ENCODE data around the gene NLRP11.
"Not testable (repeated sequence)": the region's sequence is repeated elsewhere in the genome, so short reads cannot be mapped to it uniquely, and the experiment has no call there.

NLRP11 gene

DNA sequence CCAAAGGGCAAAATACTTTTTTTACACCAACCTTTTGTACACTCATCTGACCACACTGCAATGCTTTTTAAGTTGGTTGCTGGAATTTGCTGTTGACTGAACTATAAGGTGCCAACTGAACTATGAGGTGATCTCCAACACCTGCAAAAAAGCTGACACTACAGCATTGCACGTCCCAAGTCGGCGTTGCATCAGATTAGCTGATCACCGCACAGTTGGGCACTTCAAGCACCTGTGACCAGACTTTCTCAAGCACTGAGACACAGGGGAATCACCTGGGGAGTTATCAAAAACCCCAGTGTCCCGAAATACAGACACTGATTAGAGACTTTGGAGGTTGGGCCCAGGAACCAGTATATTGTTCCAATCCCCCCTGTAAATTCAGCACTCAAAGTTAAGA is 1.1 kb downstream of the NLRP11 start:
- Mint-ChIP-seq H3K4me3 (no peak overlapping the region), H3K9me3 (peaks cover 5% of the 10 kb centered on the region), H3K36me3 (ENCODE audit: insufficient read depth) (no peaks in the 10 kb centered on the region), H3K27me3 (peaks cover 9% of the 10 kb centered on the region), H3K27ac (ENCODE audit: low read depth) (no peak overlapping the region), H3K4me1 (no peaks in the 10 kb centered on the region)
- ATAC-seq (replicated peaks; ENCODE audit: extremely low read depth, poor library complexity, severe bottlenecking) (no peak), DNase-seq (ENCODE audit: low spot score in 2 of 2) (no peak)

DNA sequence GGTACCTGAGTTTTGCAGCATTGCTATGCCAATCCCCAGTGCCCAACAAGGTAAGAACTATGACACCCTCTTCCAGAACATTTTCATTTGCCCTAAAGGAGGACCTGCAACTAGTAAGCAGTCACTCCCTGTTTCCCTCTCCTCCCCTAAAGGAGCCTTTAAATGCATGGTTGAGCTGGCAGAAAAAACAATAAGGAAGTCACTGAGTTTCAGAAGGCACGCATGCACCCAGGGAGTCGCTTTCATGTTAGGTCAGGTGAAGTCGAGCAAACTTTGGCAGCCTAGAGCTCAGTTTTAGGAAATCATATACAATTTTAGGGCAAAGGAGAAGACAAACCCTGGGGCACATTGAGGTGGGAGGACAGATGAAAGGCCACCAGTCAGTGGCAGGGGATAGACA is 11.8 kb downstream of the NLRP11 start:
- DNase-seq (ENCODE audit: low spot score in 2 of 2) = no peak
- Mint-ChIP-seq H3K4me3 (no peak overlapping the region), H3K9me3 (no peaks in the 10 kb centered on the region), H3K27ac (ENCODE audit: low read depth) (no peak overlapping the region), H3K27me3 (peaks cover 19% of the 10 kb centered on the region), H3K4me1 (no peaks in the 10 kb centered on the region), H3K36me3 (ENCODE audit: insufficient read depth) (no peaks in the 10 kb centered on the region)
- no peak for ATAC-seq (replicated peaks; ENCODE audit: extremely low read depth, poor library complexity, severe bottlenecking)

DNA sequence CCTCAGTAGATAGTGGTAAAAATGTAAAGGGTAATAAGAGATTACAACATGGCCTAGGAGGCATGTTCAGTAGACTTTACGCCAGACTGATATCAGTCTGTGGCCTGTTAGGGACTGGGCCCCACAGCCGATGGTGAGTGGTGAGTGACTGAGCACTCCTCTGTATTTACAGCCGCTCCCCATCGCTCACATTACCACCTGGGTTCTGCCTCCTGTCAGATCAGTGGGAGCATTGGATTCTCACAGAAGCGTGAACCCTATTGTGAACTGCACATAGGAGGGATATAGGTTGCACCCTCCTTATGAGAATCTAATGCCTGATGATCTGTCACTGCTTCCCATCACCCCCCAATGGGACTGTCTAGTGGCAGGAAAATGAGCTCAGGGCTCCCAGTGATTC is 17.9 kb downstream of the NLRP11 start:
- no peak overlapping the region for H3K27ac Mint-ChIP-seq (ENCODE audit: low read depth)
- ATAC-seq (replicated peaks; ENCODE audit: extremely low read depth, poor library complexity, severe bottlenecking) (no peak), DNase-seq (ENCODE audit: low spot score in 2 of 2) (no peak)
- peaks cover 3% of the 10 kb centered on the region for H3K9me3 Mint-ChIP-seq
- H3K36me3 Mint-ChIP-seq (ENCODE audit: insufficient read depth) = peaks cover 2% of the 10 kb centered on the region
- H3K27me3 Mint-ChIP-seq = peaks cover 36% of the 10 kb centered on the region
- H3K4me3 Mint-ChIP-seq = no peak overlapping the region
- no peaks in the 10 kb centered on the region for H3K4me1 Mint-ChIP-seq

DNA sequence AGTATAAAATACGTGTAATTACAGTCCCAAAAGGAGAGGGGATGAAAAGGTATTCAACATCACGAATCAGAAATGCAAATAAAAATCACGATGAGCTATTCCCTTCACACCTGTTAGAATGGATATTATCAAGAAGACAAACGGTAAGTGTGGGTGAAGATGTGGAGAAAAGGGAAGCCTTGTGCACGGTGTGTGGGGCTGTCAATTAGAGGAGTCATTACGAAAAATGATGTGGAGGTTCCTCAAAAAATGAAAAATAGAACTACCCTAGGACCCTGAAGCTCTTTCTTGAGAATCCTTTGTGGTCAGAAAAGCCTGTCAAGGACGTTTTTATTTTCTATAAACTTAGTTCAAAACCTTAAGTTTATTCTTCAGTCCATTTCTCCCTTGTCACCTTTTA is 19.4 kb downstream of the NLRP11 start:
- Mint-ChIP-seq H3K36me3 (ENCODE audit: insufficient read depth) (peaks cover 2% of the 10 kb centered on the region), H3K4me3 (no peak overlapping the region), H3K27me3 (peaks cover 36% of the 10 kb centered on the region), H3K9me3 (peaks cover 5% of the 10 kb centered on the region), H3K4me1 (no peaks in the 10 kb centered on the region), H3K27ac (ENCODE audit: low read depth) (no peak overlapping the region)
- DNase-seq (ENCODE audit: low spot score in 2 of 2) (no peak), ATAC-seq (replicated peaks; ENCODE audit: extremely low read depth, poor library complexity, severe bottlenecking) (no peak)

DNA sequence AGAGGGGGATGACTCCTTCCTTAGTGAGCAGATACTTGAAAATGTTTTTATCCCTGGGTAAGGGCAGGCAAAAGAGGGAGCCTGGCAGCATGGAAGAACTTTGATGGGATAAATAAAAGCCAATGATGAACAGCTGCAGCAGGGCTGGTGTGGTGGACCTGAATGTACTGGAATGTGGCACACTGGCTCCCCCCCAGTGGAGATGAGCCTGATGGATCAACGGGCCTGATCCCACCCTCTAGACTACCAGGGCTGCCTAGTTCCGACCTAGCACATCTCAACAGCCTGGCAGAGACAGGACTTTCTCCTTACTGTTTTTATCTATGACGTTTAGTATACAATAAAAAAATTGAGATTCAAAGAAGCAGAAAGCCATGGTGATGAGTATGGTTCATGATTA is 20.5 kb downstream of the NLRP11 start:
- Mint-ChIP-seq H3K4me1 (no peaks in the 10 kb centered on the region), H3K27me3 (peaks cover 36% of the 10 kb centered on the region), H3K27ac (ENCODE audit: low read depth) (no peak overlapping the region), H3K36me3 (ENCODE audit: insufficient read depth) (peaks cover 2% of the 10 kb centered on the region), H3K9me3 (peaks cover 11% of the 10 kb centered on the region), H3K4me3 (no peak overlapping the region)
- no peak for DNase-seq (ENCODE audit: low spot score in 2 of 2)
- no peak for ATAC-seq (replicated peaks; ENCODE audit: extremely low read depth, poor library complexity, severe bottlenecking)

DNA sequence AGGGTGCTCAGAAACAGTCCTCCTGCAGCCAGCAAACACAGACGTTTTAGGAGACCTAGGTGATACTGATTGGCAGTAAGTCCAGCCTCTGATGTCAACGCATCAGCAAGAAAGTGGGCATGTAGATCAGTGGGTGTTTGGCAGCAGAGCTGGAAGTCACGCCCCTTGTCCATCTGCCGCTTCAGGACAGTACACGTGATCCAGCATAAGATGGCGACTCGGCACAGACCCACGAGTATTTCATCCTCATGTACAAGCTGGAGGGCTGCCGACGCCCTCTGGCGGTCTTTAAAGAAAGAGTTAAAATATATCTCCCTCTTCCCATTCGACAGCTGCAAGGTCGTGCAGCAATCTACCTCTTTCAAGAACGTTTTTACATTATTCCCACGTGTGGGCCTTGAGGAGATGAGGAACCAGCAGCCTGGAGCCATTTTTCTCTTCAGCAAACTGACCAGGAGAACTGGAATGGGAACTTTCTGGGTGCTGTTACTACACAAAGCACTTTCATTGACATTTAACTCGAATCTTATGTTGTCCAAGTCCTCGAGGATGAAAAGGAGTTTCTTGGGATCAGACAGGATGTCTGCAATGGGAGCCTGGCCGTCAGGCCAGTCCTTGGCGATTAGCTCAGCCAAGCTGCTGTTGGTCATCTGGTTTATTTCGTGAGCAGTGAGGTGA is 22.3 kb downstream of the NLRP11 start:
- no peak for DNase-seq (ENCODE audit: low spot score in 2 of 2)
- H3K9me3 Mint-ChIP-seq = peaks cover 11% of the 10 kb centered on the region
- H3K4me1 Mint-ChIP-seq = no peaks in the 10 kb centered on the region
- no peak overlapping the region for H3K4me3 Mint-ChIP-seq
- H3K27me3 Mint-ChIP-seq = peaks cover 30% of the 10 kb centered on the region
- no peak overlapping the region for H3K27ac Mint-ChIP-seq (ENCODE audit: low read depth)
- no peak for ATAC-seq (replicated peaks; ENCODE audit: extremely low read depth, poor library complexity, severe bottlenecking)
- H3K36me3 Mint-ChIP-seq (ENCODE audit: insufficient read depth) = peaks cover 2% of the 10 kb centered on the region

DNA sequence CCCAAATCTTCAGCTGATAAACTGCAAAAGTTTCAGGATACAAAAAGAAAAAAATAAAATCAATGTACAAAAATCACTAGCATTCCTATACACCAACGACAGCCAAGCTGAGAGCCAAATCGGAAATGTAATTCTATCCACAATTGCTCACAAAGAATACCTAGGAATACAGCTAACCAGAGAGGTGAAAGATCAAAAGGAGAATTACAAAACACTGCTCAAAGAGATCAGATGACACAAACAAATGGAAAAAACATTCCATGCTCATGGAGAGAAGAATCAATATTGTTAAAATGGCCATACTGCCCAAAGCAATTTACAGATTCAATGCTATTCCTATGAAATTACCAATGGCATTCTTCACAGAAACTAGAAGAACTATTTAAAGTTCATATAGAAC is 29.5 kb downstream of the NLRP11 start:
- H3K27ac Mint-ChIP-seq (ENCODE audit: low read depth) = no peak overlapping the region
- ATAC-seq (replicated peaks; ENCODE audit: extremely low read depth, poor library complexity, severe bottlenecking) (no peak), DNase-seq (ENCODE audit: low spot score in 2 of 2) (no peak)
- H3K9me3 Mint-ChIP-seq = peaks cover 10% of the 10 kb centered on the region
- H3K4me1 Mint-ChIP-seq = no peaks in the 10 kb centered on the region
- H3K4me3 Mint-ChIP-seq = no peak overlapping the region
- no peaks in the 10 kb centered on the region for H3K36me3 Mint-ChIP-seq (ENCODE audit: insufficient read depth)
- peaks cover 33% of the 10 kb centered on the region for H3K27me3 Mint-ChIP-seq

DNA sequence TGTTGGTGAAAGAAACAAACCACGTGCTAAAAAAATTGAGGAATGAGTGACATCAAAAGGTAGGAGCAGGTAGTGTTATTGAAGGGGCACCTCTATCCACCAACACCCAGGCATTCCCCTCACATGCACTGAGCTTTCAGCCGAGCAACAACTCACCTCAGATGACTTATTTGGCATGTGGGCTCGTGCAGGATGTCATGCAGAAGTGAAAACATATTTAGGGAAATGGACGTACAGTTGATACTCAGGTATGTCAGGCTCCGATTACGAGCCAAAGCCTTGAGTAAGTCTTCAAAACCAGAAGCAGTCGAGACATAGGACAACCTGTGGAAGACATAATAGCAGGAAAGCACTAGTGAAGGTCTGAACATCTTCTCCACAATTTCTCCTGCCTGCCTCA is 30.4 kb downstream of the NLRP11 start:
- Mint-ChIP-seq H3K4me3 (no peak overlapping the region), H3K36me3 (ENCODE audit: insufficient read depth) (no peaks in the 10 kb centered on the region), H3K27me3 (peaks cover 37% of the 10 kb centered on the region), H3K4me1 (no peaks in the 10 kb centered on the region), H3K9me3 (peaks cover 4% of the 10 kb centered on the region), H3K27ac (ENCODE audit: low read depth) (no peak overlapping the region)
- ATAC-seq (replicated peaks; ENCODE audit: extremely low read depth, poor library complexity, severe bottlenecking) = no peak
- no peak for DNase-seq (ENCODE audit: low spot score in 2 of 2)

DNA sequence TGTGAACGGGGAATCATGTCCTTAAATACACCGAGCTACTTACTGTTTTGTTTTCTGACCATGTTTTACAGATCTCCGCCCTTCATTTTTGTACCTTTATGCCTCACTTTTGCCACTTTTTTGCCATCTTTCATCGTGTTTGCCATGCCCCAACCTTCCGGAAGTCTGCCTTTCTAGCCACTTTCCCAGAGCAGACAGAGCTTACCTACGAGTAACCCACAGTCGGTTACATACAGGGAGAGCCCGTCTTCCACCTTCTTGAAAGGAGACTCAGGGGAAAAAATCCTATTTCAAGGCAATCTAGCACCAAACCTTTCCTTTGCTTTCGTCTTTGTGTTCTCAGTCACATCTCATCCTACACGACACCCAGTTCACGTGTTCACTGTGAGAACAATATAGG is 36.8 kb downstream of the NLRP11 start:
- Mint-ChIP-seq H3K36me3 (ENCODE audit: insufficient read depth) (no peaks in the 10 kb centered on the region), H3K27ac (ENCODE audit: low read depth) (no peak overlapping the region), H3K27me3 (peaks cover 25% of the 10 kb centered on the region), H3K4me3 (no peak overlapping the region), H3K9me3 (peaks cover 4% of the 10 kb centered on the region), H3K4me1 (no peaks in the 10 kb centered on the region)
- no peak for DNase-seq (ENCODE audit: low spot score in 2 of 2)
- no peak for ATAC-seq (replicated peaks; ENCODE audit: extremely low read depth, poor library complexity, severe bottlenecking)

DNA sequence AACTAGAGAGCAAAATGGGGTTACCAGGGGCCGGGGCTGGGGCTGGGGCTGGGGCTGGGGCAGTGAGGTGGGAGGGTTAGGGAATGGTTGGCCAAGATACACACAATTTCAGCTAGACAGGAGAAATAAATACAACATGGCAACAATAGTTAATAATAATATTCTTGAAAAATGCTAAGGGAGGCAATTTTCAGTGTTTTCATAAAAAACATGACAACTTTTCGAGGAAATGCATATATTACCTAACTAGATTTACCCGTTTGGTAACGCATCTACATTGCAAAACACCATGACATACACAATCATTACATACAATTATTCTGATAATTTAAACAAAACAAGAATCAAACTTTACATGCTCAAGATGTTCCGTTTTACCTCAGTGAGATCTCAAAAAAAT is 50.7 kb downstream of the NLRP11 start:
- no peaks in the 10 kb centered on the region for H3K9me3 Mint-ChIP-seq
- DNase-seq (ENCODE audit: low spot score in 2 of 2) (no peak), ATAC-seq (replicated peaks; ENCODE audit: extremely low read depth, poor library complexity, severe bottlenecking) (no peak)
- peaks cover 73% of the 10 kb centered on the region for H3K27me3 Mint-ChIP-seq
- no peak overlapping the region for H3K4me3 Mint-ChIP-seq
- H3K36me3 Mint-ChIP-seq (ENCODE audit: insufficient read depth) = no peaks in the 10 kb centered on the region
- no peaks in the 10 kb centered on the region for H3K4me1 Mint-ChIP-seq
- no peak overlapping the region for H3K27ac Mint-ChIP-seq (ENCODE audit: low read depth)

DNA sequence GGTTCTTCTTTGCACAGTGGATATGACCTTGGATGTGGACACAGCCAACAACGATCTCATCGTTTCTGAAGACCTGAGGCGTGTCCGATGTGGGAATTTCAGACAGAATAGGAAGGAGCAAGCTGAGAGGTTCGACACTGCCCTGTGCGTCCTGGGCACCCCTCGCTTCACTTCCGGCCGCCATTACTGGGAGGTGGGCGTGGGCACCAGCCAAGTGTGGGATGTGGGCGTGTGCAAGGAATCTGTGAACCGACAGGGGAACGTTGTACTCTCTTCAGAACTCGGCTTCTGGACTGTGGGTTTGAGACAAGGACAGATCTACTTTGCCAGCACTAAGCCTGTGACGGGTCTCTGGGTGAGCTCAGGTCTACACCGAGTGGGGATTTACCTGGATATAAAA is 53.5 kb downstream of the NLRP11 start:
- Mint-ChIP-seq H3K27ac (ENCODE audit: low read depth) (no peak overlapping the region), H3K9me3 (no peaks in the 10 kb centered on the region), H3K27me3 (peaks cover 65% of the 10 kb centered on the region), H3K36me3 (ENCODE audit: insufficient read depth) (no peaks in the 10 kb centered on the region), H3K4me3 (no peak overlapping the region), H3K4me1 (no peaks in the 10 kb centered on the region)
- ATAC-seq (replicated peaks; ENCODE audit: extremely low read depth, poor library complexity, severe bottlenecking) (no peak), DNase-seq (ENCODE audit: low spot score in 2 of 2) (no peak)

DNA sequence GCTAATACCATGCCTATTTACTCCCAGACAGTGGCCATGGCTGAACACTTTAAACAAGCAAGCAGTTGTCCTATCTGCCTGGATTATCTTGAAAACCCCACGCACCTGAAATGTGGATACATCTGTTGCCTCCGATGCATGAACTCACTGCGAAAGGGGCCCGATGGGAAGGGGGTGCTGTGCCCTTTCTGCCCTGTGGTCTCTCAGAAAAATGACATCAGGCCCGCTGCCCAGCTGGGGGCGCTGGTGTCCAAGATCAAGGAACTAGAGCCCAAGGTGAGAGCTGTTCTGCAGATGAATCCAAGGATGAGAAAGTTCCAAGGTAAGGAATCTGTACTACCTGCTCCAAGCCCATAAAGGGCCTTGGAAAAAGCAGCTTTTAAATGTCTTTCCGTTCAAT is 54.3 kb downstream of the NLRP11 start:
- Mint-ChIP-seq H3K9me3 (no peaks in the 10 kb centered on the region), H3K27ac (ENCODE audit: low read depth) (no peak overlapping the region), H3K36me3 (ENCODE audit: insufficient read depth) (no peaks in the 10 kb centered on the region), H3K27me3 (peaks cover 57% of the 10 kb centered on the region), H3K4me3 (no peak overlapping the region), H3K4me1 (no peaks in the 10 kb centered on the region)
- ATAC-seq (replicated peaks; ENCODE audit: extremely low read depth, poor library complexity, severe bottlenecking) (no peak), DNase-seq (ENCODE audit: low spot score in 2 of 2) (no peak)

DNA sequence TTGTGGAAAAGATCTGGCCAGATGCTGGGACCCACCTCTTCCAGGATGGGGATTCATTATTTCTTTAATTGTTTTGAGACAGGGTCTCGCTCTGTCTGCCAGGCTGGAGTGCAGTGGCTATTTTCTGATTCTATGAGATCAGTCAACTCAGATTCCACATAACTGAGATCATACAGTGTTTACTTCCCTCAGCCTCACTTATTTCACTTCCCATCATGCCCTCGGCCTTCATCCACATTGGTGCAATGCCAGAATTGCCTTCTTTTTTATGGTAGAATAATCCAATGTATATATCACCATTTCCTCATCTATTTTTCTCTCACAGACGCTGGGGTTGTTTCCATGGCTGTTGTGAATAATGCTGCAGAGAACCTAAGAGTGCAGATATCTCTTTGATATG is 62.2 kb downstream of the NLRP11 start:
- H3K27me3 Mint-ChIP-seq = peaks cover 41% of the 10 kb centered on the region
- H3K9me3 Mint-ChIP-seq; H3K4me3 Mint-ChIP-seq; H3K27ac Mint-ChIP-seq (ENCODE audit: low read depth); H3K36me3 Mint-ChIP-seq (ENCODE audit: insufficient read depth); H3K4me1 Mint-ChIP-seq; DNase-seq (ENCODE audit: low spot score in 2 of 2); ATAC-seq (replicated peaks; ENCODE audit: extremely low read depth, poor library complexity, severe bottlenecking): not testable (repeated sequence)

DNA sequence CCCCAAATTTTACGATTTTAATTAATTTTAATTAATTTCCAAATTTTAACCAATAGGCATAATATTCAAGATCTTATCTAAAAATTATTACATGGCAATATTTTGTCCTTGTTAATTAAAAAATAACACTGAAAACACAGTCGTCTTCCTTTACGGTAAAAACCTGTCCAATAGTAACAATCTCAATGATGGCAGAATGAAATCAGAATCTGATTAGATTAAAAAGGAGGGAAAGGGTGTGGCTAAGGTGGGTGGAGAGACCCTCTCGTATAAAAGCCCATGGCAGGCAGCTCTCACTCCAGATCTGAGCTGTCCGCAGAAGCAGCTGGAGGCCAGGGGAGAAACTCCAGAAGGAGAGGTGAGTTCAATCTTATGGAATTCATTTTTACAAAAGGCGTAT is 63.0 kb downstream of the NLRP11 start, which contains the start of gene RFPL4AL1:
Gene RFPL4AL1 (plus strand): TSS at position 301 of the 400 bp plus-strand sequence. CDS start 2,687 bp downstream, outside the sequence.
- not testable (repeated sequence) for ATAC-seq (replicated peaks; ENCODE audit: extremely low read depth, poor library complexity, severe bottlenecking); H3K4me3 Mint-ChIP-seq; DNase-seq (ENCODE audit: low spot score in 2 of 2); H3K4me1 Mint-ChIP-seq; H3K36me3 Mint-ChIP-seq (ENCODE audit: insufficient read depth); H3K9me3 Mint-ChIP-seq; H3K27ac Mint-ChIP-seq (ENCODE audit: low read depth)
- H3K27me3 Mint-ChIP-seq = peaks cover 42% of the 10 kb centered on the region

Data from central memory CD8-positive, alpha-beta T cell (primary cell).